GM19452 (cell line): Measurements from ENCODE around the gene MAPKAPK3.

ENCODE experiments used
- ATAC-seq: cut with Tn5 transposase; IDR thresholded peaks from one replicate; pipeline ENCODE4 v1.9.1; 2021; ENCODE audit not compliant: unreplicated experiment

The MAPKAPK3 gene

DNA sequence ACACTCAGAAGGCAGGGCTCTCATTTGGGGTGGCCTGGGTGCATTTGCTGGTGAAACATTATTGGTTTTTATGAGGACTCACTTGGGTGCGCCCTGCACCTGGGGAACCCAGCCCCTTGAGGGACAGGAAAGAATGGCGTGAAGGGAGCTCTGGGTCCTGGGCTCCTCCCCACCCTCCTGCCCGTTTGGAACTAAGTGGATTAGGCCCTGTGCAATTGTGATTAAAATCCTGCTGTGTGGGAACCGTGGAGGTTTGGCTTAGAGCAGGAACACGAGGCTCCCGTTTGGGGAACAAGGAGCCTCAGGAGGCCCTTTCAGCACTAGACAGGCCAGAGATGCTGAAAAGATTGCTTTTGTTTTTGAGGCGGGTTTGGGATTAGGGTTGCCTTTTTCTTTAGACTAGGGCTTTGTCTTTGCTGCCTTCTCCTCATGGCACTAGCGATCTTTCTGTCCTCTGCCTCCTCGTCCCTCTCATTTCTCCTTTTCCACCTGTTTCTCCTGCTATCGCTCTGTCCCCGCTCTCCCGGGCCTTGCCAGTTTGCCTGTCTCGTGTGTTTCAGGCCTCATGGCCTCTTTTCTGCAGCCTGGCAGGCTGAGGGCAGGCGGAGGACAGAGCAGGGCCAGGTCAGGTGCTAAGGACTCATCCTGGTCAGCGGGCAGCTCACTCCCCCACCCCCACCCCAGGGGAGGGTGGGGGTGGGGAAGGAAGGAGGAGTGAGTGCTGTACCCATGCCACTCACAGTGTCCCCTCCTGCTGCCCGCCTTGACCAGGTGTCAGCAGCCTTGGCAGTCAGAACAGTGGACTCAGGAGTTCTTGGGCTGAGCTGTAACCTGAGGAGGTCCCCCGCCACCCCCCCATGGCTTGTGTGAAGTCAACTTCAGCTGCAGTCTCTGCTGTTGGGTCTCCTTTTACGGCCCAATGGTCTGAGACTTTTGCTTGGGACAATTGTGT is 8.6 kb downstream of the MAPKAPK3 start:
- no peak for ATAC-seq

DNA sequence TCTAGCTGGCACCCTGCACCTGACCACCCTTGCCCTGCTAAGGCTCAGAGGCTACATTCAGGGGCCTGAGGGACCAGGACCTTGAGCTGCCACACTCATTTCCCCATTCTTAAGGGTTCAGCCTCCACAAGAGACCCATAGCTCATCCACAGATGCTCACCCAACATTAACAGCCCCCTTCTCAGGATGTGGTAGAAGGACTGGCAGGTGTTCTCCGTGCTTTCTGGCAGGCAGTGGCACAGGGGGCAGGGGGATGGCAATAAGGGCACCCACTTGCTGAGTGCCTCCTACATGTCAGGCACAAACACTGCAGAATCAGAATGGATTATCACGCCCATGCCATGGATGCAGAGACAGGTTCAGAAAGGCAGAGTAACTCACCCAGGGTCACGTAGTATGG is 9.4 kb downstream of the MAPKAPK3 start:
- ATAC-seq: no peak

DNA sequence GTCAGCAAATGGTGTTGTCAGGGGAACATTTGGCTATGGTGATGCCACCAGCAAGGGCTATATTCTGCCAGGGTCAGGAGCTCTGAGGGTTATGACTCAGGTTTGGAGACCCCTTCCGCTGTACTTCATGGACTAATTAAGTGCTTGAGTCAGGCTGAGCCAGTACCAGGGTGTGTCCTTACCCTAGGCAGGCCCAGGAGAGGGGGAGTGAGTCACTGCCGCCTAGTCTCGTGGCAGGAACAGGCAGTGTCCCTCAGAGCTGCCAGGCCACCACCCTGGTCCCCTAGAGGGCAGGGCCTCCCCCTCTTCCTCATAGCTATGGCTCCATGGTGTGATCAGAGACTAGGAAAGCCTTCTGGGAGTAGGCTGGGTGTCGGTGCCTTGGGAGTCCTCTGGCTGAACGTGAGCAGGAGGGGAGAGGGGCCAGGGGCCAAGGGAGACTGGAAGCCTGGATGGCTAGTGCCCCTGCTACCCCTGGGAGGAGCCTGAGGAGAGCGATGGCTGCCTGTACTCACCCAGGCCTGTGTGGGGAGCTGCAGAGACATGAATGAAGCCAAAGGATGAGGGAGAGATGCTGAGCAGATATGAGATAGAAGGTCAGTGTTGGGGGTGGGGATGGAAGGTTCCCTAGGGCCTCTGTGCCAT is 10.6 kb downstream of the MAPKAPK3 start:
- no peak for ATAC-seq

DNA sequence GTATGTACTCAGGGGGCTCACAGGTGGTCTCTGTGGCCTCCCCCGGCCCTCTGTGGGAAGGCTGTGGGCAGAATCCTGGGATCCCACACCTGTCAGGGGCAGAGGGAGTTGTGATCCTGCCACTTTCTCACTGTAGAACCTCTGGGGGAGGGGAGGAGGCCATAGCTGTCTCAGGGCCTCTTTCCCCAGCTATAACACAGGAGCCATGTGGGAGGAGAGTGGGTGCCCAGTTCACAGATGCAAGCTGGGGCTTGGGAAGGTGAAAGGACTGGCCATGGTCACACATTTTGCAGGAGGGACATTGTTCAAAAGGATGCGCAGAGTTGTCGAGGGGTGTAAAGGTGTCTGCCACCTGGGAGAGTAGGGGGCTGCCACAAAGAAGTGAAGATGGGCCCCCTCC is 11.7 kb downstream of the MAPKAPK3 start:
- no peak for ATAC-seq

DNA sequence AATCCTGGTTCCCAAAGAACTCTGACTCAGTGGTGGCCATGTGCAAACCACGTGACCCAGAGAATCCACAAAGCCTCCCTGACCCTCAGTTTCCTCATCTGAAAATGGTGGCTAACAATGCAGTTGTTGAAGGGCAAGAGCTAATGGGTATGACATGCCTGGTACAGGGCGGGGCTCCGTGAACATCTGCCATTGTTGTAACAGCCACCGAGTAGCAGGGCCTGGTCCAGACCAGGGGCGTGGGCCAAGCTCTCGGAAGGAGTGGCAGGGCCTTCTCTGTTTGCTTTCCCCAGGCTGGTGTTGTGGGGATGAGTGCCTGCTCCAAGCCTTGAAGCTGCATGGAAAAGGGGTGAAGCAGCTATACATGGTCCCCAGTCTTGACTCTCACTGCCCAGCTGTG is 13.4 kb downstream of the MAPKAPK3 start:
- ATAC-seq: no peak

DNA sequence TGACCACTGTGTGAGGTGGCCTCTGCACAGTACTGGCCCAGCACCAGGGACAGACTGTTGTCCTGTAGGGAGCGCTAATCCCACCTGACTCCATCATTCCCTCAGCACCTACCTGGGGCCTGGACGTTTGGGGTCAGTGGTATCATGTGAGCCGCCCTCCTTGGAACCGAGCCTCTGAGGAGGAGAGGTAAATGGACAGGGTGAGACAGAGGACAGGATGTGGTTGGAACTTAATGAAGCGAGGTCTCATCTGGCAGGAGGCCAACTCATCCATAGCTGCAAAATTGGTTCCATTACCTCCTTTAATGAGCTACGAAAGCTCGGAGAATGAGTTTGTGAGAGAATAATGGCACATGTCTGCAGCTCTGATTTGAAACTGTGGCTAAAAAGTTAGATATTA is 13.9 kb downstream of the MAPKAPK3 start:
- no peak for ATAC-seq

DNA sequence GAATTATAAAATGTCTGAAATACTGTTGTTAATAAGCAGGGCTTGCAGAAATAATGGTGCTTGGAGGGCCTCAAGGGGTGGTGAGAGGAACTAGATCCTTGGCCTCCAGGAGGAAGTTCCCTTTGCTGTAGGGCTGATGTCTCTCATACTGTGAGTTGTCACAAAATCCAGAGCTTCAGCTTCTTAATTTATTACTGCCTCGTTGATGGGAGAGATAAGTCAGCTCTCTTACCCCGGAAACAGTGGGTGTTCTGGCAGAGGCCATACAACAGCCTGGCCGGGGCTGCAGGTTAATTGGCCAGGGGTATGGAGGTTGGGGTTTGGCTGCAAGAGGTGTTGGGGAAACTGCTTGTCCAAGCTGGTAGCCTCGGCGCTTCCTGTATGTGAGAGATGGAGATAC is 15.5 kb downstream of the MAPKAPK3 start:
- no peak for ATAC-seq

DNA sequence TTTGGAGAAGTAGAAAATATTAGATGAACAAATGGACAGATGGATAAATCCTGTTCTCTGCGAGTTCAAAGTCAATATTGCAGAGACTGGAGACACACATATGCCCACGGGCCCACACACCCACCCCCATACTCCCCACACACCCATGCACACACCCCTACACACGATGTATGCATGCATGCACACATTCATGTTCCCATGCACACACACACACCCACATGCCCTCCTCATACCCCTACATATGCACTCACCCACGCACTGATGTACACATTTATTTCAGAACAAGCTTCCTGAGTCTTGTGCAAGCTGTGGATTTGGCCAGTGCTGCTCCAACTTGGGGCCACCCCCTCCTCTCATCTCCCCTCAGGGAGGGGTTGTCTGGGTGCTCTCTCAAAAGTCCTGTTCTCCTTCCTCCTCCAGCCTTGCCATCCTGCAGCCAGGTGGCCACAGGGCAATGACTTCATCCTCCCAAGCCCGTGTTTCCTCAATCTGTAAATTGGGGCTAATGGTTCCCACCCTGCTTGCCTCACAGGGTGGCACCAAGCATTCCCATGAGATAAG is 16.4 kb downstream of the MAPKAPK3 start:
- no peak for ATAC-seq

DNA sequence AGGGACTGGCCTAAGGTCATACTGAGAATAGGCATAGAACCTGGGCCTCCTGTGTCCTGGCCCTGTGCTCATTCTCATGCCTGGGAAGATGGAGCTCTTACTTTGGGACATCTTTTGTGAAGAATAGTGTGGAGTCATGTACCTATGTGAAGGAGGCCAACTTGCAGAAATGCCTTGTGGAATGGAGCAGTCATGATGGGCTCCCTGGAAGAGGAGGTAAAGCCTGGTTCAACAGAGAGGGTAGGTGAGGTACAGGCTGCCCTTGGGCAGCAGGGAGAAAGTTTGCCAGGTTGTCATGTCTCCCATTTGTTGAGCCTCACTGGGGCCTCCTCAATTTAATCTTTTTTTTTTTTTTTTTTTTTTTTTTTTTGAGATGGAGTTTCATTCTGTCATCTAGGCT is 18.1 kb downstream of the MAPKAPK3 start:
- no peak for ATAC-seq

DNA sequence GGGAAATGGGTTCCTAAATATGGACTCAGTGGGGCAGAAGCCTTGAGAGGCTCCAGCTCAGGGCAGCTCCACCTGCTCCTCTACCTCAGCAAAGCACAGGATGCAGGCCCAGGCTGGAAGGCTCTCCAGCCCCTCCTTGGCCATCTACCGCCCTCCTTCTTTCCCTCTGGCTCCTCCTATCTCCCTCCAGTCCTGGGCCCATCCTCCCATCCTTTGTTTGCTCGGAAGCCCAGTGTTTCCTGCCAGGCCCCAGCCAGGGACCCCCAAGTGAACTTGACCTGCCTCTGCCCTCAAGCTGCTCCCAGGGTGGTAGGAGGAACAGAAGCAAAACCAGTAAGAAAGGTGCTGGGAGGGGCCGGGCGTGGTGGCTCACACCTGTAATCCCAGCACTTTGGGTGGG is 20.1 kb downstream of the MAPKAPK3 start:
- no peak for ATAC-seq

DNA sequence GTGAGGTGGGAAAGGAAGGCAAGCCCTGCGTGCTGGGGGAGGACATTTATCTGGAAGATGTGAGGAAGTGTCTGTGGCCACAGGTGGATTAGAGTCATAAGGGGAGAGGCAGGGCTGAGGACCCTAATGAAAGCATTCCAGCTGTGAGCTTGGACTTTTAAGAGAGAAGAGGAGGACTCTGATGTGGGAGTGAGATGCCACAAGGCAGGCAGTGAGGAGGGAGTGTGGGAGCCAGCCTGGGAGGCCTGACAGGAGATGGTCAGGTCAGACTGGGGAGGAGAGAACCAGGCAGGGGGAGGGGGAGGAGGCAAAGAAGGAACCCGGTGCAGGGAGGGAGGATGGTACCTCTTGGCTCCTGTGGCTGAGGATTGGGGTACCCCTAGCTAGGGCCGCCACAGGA is 21.0 kb downstream of the MAPKAPK3 start:
- no peak for ATAC-seq

DNA sequence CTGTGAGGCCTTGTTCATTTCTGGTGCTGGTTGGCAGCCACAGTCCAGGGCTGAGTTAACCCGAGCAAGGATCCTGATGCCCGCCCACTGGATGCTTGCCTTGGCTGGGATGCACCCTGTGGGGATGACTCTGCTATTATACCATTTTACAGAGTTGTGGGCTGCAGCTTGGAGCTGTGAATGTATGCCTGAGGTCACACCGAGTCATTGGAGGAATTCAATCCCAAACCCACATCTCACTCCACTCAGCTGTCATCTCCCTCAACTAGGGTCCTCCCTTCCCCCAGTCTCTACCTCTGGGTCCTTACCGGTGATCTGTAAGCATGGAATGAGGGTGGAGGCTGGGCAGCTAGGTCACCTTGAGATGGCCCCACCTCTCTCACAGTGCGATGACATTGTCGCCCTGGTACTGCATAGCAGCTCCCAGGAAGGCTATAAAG is 22.1 kb downstream of the MAPKAPK3 start:
- no peak for ATAC-seq

DNA sequence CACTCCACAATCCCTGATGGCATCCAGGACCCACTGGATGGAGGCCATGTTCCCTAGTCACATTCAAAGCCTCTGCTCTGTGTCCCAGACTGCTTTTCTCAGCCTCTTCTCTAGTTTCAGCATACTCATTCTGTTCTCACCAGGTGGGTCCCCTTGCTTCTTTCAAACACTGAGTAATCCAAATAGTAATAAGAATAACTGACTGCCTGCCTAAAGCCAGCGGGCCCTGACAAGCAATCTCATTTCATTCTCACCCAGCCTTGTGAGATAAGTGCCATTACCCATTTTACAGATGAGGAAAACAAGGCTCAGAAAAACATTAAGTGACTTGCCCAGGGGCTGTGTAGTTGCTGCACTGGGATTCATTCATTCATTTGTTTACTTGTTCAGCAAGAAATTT is 25.4 kb downstream of the MAPKAPK3 start:
- no peak for ATAC-seq

DNA sequence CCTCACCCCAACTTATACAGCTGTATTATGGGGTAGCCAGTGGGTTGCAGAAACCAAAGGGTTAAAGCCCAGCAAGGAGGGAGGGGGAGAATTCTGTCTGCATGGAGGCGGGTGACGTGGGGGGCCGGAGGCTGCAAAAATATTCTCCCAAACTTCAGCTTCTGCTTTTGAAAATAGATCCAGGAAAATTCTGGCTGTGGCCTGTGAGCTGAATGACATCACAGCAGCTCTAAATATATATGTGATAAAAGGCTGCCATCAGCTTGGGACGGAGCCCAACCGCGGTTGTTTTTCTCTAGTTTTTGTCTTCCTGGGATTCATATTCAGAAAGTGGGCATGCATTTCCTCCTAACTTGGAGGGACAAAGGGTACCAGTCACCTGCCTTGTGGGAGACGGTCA is 27.6 kb downstream of the MAPKAPK3 start:
- ATAC-seq: no peak

DNA sequence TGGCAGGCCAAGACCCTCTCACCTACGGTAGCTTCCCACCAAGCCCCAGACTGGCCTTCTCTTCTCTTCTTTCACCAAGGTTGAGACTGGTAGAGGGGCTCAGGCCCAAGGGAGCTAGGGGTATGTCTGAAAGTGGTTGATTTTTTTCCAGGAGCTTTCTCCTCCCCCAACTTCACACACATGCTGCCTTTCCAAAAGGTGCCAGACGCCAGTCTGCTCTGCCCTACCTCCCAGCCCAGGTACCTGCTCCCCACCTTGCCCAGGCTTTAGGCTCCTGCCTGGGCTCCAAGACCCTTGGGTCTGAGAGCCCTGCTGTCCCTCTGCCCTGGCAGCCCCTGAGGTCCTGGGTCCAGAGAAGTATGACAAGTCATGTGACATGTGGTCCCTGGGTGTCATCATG is 28.4 kb downstream of the MAPKAPK3 start:
- ATAC-seq: no peak

DNA sequence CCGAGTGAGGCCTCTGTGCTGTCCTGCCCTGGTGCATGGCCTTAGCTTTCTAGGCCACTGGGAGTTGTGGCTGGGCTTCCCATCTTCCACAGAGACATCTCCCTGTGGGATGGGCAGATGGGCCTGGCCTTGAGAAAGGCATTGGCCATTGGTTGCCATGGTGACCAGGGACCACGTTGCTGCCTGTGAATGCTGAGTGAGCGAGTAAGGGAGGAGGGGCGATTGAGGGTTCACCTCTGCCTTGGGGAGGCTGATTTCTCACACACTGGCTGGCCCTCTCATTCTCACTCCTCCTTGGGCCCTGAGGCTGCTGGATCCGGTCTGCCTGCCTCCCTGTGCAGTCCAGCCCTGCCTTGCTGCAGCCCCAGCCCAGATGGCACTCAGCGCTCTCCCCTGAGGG is 31.4 kb downstream of the MAPKAPK3 start:
- no peak for ATAC-seq

DNA sequence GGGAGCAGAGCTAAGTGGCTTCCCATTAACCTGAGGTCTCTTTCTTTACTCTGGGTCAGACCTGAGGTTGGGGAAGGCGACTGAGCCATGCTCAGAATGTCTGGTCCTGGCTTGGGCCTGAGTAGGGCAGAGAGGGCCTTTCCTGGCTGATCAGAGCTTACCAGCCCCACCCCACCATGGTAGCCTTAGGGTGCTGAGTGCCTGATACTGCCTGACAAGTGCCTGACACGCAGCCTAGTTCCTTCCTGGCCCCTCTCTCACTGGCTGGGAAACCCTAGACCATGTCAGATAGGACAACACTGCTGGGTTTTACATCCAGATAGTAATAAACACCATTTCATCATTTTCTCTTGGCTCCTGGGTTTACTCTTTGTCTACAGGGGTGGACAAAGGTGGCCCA is 32.0 kb downstream of the MAPKAPK3 start:
- ATAC-seq: no peak

DNA sequence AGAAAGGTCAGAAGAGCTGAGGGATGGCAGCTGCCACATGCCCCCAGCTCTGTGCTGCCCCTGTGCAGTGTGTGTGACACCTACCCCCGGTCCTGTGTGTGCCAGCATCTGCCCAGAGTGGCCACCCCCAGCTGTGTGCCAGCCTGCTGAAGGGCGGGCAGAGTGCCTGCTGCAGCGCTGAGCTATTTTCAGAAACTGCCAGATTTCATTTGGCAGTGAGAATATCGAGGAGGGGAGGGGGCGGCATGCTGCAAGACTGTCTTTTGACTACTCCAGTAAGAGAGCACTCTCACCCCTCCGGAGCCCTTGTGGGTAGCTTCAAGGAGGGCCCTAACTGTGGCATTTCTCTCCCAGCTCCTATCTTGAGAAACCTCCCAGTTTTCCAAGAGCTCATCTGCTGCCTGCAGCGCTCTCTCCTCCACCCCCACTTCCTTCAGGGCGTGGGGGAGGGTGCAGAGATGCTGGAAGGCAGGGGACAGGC is 32.5 kb downstream of the MAPKAPK3 start:
- no peak for ATAC-seq

DNA sequence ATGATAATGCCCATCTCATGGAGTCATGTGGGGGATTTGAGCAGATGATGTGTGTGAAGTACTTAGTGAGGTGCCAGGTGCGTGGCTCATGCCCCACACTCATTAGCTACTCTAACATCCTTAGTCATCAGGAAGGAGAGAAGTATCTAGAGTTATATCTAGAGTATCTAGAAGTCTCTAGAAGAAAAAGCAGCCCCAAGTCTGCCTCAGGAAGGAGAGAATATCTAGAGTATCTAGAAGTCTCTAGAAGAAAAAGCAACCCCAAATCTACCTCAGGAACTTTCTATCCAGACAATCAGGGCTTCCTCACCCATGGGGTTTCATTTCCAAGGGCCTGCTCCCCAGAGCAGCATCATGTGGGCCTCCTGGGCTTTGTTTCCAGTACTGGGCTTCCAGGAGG is 33.1 kb downstream of the MAPKAPK3 start:
- ATAC-seq: no peak

DNA sequence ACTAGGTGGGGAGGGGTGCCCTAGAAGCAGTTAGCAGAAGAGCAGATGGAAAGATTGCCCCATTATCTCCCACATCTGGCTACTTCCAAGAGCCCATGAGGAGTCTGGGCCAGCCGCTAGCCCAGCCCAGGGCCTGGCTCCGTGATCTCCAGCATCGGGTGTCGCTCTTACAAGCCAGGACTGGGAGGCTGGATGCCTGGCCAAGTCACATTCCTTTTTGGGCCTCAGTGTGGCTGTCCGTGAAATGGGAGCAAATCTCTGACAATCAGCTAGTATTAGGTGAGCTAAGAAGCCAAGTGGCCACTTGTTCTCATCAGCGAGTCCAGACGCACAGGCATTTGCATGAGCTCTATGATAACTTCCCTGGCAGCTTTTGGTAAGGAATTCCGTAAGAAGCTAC is 34.5 kb downstream of the MAPKAPK3 start:
- no peak for ATAC-seq

DNA sequence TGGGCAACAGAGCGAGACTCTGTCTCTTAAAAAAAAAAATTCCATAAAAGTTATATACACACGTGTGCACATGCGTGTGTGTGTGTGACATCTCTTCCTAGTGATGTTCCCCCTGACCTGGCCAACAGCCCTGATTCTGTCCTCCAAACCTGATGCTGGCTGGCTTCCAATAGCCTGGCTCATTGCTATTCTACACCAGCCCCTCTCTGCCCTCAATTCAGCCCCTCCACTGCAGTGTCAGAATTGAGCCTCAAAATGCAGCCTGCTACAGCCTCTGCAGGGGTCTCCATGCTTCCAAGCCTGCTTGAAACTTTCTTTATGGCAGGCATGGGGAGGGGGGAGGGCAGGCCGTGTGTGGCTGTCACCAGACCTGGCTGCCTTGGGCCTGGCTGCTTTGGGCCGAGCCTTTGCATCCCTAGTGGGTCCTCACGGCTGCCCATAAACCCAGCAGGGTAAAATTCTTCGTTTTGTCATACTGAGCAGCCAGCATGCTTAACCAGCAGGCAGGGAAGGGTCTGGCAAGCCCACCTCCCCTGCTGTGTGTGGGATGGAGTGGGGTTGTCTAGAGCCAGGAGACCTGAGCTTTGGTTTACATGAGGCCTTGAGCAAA is 35.1 kb downstream of the MAPKAPK3 start:
- ATAC-seq: no peak

DNA sequence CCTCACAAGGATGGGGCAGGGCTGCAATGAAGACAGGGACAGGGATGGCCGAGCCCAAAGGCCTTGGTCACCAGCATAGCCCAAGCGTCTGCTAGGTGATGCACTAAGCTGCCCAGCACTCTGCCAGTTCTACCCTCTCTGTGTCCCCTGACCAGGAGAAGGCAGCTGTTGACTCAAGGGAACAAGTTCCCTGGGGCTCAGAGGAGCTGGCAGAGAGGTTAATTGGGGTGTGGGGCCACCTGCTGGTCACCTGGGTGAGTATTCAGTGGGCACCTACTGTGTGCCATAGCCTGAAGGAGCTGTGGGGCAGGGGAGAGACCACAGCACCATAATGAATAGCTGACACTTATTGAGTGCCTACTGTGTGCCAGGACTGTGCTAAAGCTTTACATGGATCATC is 35.8 kb downstream of the MAPKAPK3 start:
- ATAC-seq: no peak
